ENCODE measurements around the gene CARD9. TPM values are rescaled to one million over a fixed set of nuclear protein-coding genes. Genes with fewer than 3 reads are reported as not detected.
"Not testable (repeated sequence)": the region's sequence is repeated elsewhere in the genome, so short reads cannot be mapped to it uniquely, and the experiment has no call there.

The CARD9 gene
- total RNA-seq, 1 donor from 2014 or later: 0.41 TPM

DNA sequence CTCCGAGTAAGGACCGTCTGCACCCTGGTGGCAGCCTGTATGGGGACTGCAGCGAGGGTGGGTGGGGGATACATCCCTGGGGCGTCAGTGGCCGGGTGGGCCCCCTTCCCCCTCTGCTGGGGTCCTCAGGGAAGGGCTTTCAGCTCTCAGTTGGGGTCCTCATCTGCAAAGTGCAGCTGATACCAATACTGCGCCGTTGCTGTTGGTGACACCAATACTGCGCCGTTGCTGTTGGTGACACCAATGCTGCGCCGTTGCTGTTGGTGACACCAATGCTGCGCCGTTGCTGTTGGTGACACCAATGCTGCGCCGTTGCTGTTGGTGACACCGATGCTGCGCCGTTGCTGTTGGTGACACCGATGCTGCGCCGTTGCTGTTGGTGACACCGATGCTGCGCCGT, 21.6 kb downstream of the CARD9 start:
- FAIRE-seq; DNase-seq (ENCODE audit: low spot score in 2 of 2): not testable (repeated sequence)

DNA sequence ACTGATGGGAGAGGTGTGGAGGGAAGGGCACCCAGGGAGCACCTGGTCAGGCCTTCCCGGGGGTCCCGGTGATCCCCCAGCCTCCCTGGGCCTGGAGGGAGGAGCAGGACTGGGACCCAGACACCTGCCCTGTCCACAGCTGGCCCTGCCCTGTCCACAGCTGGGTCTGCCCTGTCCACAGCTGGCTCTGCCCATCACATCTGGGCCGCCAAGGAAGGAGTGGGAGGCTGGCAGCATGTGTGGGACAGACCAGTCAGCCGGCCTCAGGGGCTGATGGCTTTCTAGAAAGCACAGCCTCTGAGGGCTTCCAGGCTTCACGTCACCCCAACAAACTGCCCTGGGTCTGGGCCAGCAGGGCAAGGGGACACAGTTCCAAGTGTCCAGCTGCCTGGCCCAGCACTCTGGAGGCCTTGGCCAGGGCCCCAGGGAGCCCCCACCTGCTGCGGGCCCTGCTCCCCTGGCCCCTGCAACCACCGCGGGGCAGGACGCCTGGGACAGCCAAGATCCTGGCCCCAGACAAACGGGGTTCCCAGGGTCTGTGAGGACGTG, 22.1 kb downstream of the CARD9 start:
- FAIRE-seq (no peak), DNase-seq (ENCODE audit: low spot score in 2 of 2) (no peak)

DNA sequence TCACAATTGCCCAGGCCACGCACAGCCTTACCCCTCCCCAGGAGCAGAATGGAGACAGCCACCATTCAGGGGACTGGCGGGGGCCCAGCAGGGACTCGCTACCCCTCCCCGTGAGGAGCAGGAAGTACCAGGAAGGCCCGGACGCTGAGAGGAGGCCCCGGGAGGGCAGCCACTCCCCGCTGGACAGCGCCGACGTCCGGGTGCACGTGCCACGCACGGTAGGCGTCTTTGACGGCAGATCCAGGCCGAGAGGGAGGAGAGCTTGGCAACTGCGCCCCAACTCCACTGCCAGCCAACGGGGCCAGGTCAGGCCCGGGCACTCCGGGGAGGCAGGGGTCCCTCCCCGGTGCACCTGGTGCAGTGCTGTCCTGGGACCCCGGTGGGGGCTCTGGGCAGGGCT, 23.9 kb downstream of the CARD9 start:
- FAIRE-seq (no peak), DNase-seq (ENCODE audit: low spot score in 2 of 2) (no peak)

DNA sequence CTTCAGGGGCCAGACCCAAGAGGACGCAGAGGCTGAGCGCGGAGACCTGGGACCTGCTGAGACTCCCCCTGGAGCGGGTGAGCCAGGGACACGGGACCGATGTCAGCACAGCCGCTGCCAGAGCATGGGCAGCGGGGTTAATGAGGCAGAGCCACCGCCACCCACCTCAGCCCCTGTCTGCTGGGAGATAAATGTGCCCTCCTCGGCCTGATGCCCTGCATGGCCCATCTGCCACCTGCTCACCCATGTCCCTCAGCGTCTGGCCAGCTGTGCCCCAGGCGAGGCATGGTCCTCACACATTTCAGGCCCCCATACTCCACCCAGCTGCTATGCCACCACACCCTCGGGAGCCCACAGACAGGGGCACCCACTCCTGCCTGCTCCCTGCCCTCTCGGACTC, 24.8 kb downstream of the CARD9 start:
- FAIRE-seq: no peak
- DNase-seq (ENCODE audit: low spot score in 2 of 2): no peak

DNA sequence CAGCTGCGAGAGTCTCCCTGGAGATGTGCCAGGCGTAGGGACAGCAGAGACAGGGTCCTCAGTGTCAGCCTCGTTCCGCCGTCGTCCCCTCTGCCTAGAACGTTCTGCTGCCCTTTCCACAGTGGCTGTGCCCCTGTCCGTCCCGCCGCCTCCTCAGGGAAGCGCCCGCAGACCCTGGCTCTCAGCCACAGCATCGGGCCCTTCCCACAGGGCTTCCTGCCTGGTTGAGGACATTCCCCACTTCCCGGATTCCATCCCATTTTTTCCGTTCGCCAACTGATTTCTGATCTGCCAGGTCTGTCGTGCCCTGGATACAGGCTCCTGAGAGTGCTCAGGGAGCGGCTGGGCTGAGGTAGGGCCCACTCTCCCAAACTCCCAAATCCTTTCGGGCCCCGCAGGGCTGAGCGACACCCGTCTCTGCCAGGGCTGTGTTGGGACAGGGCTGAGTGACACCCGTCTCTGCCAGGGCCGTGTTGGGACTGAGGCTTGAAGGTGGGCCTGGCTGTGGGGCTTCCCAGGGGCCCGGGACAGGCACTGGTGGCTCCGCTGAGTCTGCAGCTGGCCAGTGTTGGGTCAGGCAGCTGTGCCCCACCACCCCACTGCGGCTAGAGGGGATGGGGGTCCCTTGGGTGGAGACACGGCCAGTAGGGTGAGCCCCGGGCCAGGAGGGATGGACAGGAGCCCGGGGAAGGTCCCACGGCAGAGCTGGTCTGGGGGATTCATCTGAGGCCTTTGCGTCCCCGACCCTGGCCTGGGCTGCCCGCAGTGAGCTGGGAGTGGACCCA, 25.8 kb downstream of the CARD9 start:
- FAIRE-seq (no peak), DNase-seq (ENCODE audit: low spot score in 2 of 2) (no peak)

DNA sequence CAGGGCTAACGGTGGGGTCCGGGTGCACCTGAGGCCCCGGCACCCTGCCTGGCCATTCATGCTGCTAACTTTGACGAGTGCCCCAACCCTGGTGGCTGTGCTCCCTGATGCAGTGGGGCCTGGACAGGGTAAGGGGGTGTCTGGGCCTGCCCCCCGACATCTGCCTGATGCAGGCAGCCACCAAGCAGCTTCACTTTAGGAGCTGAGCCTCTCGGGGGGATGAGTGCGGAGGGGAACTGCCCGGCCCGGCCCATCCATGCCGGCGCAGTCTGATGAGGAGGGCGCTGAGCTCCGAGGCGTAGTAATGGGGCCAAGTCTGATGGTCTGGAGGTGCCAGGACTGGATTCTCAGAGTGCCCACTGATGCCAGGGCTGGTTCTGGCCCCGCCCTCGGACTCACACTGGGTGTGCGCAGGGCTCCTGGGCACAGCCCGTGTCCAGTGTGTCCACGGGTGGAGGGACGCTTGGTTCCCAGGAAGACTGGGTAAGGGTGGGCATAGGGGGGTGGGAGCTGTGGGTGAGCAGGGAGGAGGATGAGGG, 26.5 kb downstream of the CARD9 start:
- no peak for FAIRE-seq

DNA sequence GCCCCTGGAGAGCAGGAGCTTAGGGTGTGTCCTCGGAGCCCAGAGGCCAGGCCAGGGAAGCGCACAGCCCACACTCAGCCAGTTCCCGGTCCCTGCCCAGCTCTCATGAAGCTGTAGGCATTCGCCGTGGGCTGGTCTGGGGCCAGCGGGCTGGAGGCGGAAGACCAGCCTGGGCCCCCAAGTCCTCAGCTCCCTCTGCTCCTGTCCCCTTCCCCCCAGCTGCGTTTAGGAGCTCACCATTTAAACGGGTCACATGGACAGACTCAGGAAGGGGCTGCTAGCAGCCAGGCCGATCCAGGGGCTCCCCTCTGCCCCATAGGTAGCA, 27.4 kb downstream of the CARD9 start:
- DNase-seq (ENCODE audit: low spot score in 2 of 2) (no peak), FAIRE-seq (no peak)

More for the DNA sequence above, 26.5 kb downstream of the CARD9 start:
- DNase-seq (ENCODE audit: low spot score in 2 of 2): no peak

DNA sequence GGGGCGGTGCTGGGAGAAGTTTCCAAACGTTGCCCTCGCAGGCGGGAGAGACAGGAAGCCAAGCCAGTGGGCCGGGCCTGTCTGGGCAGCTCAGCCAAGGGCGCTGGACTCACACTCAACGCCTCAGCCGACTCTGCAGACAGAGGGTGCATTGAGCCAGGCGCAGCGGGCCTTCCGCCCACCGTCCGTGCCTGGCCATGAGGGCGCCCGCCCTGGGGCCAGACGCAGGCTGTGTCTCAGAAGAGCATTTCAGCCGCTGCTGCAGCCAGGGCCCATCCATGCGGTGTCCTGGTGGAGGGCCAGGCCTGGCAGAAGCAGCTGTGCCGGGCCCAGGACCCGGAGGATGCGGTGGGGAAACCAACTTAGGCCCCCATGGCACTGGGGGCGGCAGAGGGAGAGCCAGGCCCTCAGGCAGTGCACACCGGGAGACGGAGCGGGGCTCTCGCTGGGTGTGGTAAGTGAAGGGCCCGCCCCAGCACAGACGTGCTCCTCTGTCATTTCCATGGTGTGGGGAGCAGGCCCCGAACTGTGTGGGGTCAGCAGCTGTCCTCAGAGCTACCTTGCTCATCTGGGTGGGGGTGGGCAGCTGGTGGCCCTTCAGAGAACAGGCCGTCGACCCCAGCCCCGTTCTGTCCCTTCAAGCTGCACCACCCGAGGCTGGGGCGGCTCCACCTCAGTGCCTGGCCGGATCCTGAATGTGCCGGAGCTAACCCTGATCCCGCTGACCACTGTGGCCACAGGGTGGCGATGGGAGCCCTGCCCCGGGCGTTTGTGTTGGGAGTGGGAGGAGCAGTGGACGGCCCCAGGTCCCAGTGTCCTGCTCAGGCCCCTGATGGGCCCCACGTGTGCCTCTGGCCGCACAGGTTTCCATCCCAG, 27.9 kb downstream of the CARD9 start:
- DNase-seq (ENCODE audit: low spot score in 2 of 2) (peak; percentile 55 to 79), FAIRE-seq (no peak)

DNA sequence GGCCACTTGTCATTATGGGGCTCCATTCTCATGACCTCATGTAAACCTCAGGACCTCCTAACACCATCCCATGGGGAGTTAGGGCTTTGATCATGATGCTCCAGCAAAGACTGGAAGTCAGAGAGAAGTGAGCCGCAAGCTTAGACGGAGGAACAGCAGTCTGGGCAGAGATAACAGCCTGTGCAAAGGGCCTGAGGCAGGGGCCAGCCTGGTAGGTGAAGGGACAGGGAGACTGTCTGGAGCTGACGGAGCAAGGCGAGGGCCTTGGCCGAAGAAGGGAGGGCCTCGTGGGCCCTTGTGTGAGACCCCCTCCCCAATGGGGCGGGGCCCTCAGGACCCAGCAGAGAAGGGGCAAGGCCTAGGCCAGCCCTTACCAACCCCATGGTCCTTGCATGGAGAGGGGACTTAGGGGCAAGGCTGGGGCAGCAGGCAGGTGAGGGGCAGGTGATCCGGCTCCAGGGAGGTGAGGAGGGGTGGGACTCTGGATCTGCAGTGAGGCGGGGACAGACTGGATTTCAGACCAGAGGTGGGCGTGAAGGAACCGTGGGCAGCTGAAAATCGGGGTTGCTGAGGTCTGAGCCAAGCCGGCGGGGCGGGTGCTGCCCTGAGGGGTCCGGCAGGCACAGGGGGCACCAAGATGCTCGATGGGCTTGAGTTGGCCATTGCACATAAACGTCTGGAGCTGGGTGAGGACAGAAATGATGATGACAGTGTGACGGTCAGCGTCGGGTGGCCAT, 28.8 kb downstream of the CARD9 start:
- no peak for DNase-seq (ENCODE audit: low spot score in 2 of 2)
- FAIRE-seq: no peak

DNA sequence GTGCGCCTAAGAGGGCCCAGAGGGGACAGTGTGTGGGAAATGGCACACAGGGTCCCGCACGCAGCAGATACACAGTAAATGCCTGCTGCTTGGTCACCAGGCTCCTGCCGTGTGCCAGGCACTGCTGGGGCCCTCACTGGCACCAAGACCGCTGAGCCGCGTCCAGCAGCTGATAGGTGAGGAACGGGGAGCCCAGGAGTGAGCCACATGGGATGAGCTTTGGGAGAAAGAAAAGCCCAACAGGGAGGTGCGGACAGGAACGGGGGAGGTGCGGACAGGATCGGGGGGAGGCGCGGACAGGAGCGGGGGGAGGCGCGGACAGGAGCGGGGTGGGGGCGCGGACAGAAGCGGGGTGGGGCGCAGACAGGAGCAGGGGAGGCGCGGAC, 29.6 kb downstream of the CARD9 start:
- DNase-seq (ENCODE audit: low spot score in 2 of 2): no peak
- FAIRE-seq: no peak

DNA sequence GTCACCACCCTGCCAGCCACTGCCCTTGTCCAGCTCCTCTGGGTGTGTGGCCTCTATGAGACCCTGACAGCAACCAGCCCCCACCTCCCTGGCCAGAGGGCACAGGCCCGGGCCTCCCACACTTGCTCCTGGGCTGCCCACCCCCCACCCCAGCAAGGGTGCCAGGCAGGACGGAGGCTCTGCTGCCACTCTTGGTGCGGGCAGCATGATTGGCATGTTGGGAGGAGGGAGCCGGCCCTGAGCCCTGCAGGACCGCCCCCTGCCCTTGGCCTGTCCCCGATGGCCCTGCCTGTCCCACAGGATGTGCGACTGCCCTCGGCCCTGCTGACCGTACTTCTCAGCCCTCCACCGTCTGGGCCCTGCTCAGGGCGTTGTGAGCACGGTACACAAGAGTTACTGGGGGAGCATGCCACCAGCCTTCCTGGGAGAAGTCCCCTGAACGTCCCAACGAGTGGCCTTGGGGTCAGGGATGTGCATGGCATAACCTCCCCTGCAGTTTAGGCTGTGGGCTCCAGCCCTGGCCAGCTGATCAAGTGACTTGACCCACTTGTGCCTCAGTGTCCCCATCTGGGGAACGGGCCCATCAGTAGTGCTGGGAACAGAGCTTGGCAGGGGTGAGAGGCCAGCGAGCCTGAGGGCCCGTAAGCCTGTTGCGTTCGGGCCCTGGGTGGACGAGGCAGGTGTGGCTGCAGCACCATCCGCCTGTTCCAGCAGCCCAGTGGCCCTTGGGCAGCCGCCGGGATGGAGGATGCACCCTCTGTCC, 30.2 kb downstream of the CARD9 start:
- DNase-seq (ENCODE audit: low spot score in 2 of 2): no peak
- no peak for FAIRE-seq

DNA sequence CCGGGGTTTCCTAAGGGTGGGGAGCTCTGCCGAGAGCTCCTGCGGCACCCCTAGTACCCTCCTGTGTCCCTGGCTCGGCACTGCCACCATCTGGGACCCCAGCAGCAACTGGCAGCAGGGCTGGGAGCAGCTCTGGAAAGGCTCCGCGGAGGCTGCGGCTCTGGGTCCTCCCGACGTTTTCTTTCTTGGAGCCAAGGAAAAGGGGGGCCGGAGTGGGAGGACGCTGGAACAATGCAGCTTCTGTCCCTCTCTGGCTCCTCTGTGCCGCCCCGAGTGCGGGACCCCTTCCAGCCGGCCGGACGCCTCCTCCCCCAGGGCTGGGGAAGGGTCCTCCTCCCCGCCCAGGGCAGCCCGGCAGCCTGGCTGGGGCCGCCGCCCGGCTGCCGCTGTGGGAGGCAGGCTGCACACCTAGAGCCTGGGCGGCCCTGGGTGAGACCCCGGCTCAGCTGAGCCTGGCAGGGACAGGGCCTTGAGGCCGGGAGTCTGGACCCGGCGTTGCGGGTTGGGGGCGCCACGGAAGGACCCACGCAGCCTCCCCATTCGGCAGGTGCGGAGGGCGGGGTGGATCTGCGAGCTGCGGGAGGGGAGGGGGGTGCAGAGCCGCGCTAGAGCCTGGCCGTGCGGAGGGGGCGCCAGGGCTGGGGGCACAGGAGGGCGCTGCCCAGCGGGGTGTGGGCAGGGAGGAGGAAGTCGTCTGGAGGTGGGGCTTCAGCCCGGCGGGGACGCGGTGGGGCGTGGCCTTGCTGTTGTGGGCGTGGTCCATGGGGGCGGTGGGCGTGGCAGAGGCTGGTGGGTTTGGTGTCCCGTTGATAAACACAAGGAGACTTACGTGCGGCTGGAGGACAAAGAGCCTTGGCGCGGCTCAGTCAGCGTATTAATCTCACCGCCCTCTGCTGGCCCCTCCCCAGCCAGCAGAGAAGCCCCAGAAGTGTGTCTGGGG, 31.0 kb downstream of the CARD9 start:
- DNase-seq (ENCODE audit: low spot score in 2 of 2): peak; percentile 67 to 80
- FAIRE-seq: no peak

DNA sequence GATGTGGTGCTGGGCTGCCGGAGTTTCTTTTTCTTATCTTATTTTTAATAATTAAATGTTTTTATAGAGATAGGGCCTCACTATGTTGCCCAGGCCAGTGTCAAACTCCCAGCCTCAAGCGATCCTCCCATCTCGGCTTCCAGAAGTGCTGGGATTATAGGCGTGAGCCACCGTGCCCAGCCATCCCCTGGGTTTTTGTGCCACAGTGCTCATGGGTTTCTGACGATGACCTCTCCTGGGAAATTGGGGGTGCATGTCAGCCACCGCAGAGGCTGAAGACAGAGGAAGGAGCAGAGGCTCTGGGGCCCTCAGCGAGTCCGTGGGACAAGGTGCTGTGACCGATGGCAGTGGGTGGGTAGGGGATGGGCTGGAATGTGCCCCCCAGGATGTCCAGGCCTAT, 31.7 kb downstream of the CARD9 start:
- DNase-seq (ENCODE audit: low spot score in 2 of 2): no peak
- no peak for FAIRE-seq

DNA sequence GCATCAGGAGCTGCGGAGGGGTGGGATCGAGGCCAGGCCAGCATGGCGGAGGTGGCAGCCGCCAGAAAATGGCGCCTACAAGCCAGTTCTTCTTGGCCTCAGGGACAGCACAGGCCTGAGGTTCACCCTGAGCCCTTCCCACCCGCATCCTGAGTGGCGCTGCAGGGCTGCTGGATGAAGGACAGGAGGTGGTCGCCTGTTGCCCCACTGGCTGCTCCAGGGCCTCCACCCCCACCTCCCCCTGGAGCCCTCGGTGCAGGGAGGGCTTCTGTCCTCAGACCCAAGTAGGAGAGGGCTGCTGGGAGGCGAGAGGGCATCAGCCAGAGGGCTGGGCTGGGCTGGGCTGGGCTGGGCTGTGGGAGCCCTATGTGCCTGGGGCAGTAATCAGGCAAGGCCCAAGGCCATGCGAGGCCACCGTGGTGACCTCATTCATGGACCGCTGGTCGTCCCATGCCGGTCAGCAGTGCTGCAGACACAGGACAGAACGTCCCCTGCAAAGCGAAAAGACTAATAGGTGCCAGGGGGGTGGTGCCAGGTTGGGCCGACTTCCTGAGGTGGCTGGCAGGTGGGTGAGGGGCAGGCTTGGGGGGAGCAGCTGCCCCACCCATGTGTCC, 32.3 kb downstream of the CARD9 start:
- DNase-seq (ENCODE audit: low spot score in 2 of 2) (no peak), FAIRE-seq (no peak)

DNA sequence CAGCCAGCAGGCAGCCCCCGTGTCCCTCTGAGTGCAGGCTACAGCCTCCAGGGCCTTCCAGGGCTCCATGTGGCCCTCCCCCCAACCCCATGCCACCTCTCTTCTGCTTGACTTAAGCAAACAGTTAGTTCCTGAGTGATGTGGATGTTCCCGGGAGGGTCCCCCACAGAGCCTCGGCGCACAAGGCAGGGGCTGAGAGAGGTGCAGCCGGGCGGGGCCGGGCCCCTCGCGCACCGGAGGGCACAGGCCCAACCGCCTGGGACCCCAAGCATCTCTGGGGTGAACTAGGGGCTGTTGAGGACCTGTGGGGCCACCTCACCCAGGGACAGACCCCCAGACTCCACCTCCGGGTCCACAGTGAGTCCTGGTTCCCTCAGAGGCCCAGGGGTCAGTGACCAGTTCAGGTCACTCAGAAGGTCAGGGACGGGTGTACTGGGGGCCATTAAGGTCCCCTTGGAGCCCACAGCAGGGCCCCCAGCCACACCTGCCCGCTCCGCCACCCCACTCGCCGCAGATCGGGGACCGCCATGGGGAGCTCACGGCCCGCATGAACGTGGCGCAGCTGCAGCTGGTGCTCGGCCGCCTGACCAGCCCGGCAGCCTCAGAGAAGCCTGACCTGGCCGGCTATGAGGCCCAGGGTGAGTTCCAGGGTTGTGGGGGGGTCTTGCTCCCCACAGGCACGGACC, 33.0 kb downstream of the CARD9 start:
- DNase-seq (ENCODE audit: low spot score in 2 of 2) (no peak), FAIRE-seq (no peak)

DNA sequence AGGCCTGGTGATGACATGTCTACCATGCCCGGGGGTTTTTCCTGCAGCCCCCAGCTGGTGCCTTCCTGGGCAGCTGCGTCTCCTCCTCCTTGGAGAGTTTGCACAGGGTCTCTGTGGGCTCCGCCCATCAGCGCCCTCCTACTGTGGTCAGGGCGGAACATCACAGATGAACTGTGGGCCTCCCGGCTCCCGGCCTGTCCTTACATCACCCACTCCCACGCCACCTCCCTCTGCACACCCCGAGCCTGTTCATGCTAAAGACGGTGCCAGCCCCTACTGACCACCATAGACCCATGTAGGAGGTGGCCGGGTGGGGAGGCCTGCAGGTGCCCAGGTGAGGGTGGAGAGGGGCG, 33.5 kb downstream of the CARD9 start:
- DNase-seq (ENCODE audit: low spot score in 2 of 2): no peak
- no peak for FAIRE-seq

DNA sequence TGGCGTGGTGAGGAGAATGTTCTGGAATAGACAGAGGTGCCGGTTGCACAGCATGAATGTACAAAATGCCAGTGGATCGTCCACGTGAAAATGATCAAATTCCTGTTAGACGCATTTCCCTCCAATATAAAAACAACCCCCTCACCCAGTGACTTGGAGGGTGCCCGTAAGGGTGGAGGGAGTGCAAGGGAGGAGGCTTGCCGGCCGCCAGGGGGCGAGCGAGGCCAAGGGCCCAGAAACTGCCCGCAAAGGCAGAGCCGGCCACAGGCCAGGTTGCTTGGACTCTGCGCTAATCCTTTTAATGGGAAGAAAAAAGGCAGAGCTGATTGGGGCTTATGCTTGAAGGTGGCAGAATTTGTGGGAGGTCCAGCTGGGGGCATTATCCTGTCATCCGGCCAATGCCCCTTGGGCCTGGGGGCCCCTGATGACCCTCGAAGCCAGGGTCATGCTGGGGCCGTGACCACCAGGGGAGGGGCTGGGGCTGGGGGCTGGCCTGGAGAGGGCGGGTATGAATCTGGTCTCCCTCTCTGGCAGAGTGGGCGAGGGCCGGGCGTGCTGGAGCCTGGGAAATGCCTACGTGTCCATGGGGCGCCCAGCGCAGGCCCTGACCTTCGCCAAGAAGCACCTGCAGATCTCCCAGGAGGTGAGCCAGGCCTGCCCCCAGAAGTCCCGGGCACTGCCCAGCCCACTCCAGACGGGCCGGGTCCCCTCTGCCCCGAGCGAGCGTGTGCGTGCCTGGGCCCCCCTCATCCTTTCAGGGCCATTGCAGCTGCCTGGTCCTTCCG, 34.1 kb downstream of the CARD9 start:
- no peak for FAIRE-seq
- DNase-seq (ENCODE audit: low spot score in 2 of 2): peak; percentile 79 to 85

All from frontal cortex (tissue), 4 donors.